Hematopoietic multipotent progenitor cell treated with erythropoietin and hydrocortisone succinate and interleukin-3 and kit ligand, for 8 days (in vitro differentiated cells): ENCODE results near the gene TNFAIP6.
"Not testable (repeated sequence)": the region's sequence is repeated elsewhere in the genome, so short reads cannot be mapped to it uniquely, and the experiment has no call there.

ENCODE experiments used
- DNase-seq: peaks from one replicate; pipeline ENCODE4 v3.0.0-alpha.2; 2015

The TNFAIP6 gene

DNA sequence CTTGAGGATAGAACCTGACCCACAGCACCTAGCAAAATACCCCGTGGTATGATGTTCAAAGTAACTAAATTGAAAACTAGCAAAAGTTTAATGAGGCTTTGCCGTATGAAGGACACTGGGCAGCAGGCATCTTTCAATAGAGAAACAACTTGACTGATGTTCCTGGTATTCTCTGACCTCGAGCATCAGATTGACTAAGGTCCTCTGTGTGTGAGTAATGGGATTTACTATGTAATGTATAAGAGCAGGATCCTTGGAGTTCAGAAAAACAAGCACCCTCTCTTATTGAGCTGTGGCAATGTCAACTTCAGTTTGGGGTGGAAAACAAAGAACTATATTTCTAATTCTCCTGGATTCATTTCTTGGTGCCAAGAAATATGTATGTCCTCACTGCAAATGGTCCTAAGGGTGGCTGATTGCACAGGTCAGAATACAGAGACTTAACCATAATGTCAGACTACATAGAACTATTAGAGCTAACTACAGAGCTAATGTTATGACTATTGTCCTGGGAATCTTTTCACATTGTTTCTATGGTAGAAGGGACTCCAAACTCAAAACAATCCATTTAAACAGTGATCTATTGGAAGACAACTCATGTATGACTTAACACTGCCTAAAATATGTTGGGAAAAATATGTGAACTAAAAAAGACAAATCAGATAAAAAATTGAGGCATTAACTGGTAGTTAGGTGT is 4.4 kb downstream of the TNFAIP6 start:
- DNase-seq: no peak

DNA sequence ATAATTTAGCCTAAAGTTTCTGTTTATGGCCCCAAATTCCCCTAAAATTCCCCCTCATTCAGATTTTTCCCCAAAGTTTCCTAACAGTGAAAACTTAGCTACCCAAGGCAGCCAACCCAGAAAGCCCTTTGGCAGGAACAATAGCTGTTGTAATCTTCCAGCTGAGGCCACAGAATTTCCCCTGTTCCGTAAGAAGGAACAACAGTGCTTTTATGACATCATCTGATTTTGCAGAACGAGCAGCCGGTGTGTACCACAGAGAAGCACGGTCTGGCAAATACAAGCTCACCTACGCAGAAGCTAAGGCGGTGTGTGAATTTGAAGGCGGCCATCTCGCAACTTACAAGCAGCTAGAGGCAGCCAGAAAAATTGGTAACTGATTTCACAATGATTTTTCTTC is 6.3 kb downstream of the TNFAIP6 start:
- no peak for DNase-seq

DNA sequence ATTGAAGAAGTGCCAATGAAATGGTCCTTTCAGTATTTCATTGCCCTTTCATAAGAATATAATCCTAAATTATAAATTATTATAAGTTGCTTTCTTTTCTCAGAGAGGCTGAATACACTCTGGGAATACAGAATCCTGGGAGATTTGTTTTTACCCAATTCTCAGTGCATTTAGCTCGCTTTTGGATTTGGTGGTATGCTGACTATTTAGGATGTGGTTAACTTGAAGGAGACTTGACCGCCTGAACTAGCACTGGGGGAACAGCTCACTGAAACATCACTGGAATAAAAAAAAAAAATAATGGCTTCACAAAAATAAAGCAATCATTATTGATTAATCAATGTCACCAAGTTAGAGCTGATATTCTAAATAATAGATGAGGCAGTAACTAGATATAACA is 10.2 kb downstream of the TNFAIP6 start:
- DNase-seq: no peak

DNA sequence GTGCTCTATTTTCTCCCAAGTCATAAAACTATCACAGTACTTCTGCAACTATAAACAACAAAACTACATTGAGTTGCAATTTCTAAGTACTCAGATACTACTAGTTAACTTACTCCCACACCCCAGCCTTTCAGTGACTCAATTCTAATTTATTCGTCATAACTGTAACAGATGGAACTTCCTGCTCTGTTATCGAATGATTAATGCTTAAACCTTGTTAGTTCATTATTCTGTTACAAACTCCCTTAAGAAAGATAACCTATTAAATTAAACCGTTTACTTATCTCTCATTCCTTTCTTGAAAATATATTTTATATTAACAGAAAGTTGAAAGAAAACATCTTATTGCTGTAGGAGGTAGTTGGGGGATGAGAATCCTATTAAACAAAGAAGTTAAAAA is 17.0 kb downstream of the TNFAIP6 start:
- peak; percentile 79 for DNase-seq

DNA sequence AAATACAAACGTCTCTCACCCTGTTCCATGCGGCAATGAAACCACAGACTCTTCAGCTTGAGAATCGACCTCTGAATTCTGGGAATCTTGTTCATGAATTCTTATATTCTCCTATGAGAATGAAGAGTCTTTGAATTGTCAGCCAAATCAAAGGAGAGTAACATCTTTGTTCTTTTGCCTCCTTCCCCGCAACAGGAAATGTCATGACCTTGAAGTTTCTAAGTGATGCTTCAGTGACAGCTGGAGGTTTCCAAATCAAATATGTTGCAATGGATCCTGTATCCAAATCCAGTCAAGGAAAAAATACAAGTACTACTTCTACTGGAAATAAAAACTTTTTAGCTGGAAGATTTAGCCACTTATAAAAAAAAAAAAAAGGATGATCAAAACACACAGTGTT is 21.8 kb downstream of the TNFAIP6 start:
- DNase-seq: no peak

DNA sequence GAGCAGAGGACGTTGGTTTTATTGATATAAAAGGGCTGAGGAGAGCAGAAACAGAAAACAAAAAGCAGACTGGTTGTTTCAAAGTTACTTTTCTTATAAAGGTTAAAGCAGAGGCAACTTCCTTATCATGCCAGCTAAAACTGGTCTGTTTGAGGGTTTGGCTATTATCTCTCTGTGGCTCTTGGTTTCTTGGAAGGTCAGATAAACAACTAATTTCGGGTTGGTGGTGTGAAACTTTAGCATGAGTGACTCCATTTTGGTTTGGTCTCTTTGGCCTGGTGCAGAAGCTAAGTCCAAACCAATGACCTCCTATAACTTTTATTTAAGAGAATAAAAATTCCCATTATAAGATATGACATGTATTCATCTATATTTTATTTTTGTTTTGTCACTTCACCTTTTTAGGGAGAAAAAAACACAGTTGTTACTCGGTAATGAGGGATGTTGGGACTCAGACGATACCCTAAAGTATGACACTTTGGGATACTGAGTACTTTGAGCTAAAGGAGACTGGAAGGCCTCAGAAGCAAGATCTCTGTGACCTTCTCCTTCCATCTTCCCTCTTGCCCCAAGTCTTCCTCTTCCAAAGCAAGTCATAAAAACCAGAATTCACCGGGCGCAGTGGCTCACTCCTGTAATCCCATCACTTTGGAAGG is 23.3 kb downstream of the TNFAIP6 start:
- DNase-seq: peak; percentile 94

DNA sequence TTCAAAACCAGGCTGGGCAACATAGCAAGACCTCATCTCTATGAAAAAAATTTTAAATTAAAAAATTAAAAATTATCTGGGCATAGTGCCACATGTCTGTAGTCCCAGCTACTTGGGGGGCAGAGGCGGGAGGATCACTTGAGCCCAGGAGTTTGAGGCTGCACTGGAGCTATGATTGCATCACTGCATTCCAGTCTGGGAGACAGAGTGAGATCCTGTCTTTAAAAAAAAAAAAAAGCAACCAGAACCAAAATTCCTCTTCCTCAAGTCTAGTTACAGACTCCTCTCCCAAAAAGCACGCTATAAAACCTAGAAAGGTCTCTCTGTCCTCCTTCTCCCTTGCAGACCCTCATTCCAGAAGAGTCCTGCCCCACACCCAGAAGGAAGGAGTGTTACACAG is 23.9 kb downstream of the TNFAIP6 start:
- no peak for DNase-seq

DNA sequence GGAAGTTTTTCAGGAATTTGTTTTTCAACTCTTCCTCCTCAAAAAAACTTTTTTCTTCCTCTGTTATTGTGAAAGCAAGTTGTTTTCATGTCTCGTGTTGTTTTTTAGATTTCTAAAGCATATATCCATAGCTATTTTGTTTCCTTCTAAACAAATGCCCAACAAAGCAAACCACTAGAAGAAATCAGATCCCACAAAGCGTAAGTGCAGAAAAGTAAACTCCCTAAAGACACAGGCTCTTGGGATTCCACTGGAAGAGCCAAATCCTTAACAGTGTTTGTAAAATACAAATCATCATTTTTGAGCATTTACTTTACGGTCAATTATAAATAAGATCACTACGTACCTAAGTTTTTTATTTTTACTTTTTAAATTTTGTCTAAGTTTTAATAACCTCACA is 30.6 kb downstream of the TNFAIP6 start:
- no peak for DNase-seq

DNA sequence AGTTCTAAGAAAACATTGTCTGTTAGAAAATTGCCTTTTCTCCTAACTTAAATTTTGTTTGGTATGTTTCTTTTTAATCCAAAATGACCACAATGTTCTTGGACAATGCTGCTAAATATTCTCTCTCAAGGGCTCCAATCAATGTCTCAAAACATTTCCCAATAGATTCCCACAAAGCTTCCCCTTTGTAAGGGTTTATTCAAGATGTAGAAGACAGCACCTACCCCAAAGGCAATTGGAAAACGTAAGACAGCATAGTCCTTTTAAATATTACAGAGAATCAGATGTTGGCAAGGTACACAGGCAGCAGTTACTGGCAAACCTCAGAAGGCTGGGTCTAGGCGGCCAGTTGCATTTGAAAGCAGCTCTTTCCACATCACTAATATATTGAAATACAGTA is 34.0 kb downstream of the TNFAIP6 start:
- DNase-seq: no peak

DNA sequence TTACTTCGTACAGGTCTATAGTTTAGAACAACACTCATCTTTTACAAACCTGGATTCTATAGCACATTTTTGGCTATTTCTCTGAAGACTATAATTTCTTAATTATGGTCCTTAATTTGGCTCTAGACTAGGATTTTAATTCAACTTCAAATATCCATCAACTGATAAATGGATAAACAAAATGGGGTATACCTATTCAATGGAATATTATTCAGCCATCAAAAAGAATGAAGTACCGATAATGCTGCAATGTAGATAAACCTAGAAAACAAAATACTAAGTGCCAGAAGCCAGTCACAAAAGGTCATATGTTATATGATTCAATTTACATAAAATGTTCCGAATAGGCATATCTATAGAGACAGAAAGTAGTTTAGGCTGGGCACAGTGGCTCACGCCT is 37.1 kb downstream of the TNFAIP6 start:
- DNase-seq: no peak

DNA sequence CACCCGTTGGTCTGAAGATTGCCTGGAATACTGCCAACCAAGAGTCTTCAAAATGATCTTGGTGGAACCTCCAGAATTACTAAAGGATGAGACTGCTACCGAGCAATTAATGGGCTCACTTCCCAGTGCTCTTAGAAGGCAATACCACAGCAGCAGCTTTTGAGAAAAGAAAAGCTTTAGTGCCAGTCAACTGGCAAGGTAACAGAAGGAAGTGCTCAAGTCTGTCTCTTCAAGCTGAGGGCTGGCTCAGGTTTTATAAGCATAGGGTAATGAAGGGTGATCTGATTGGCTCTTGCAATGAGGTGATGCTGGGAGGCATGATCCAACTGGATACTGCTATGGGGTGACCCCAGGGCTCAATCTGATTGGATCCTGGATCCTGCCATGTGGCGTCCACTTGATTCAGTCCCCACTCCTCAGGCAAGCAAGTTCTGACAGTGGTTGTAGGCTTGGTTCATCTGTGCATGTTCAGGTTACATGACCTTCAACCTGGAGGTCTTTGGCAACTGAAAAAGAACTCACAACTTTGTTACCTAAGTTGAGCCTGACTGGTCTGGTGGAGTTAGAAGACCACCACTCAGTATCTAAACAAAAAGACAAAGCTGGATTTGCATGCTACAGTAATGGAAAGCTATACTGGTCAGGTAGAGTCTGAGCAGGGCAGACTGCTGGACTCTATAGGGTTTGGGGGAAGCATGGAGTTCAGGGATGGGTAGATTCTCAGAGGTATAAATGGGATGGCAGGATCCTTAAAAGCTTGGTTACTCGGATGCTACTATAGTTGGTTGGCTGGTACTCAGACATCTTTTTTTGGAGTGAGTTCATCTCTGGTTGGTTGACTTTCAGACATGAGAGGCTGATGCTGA is 38.4 kb downstream of the TNFAIP6 start:
- peak; percentile 41 for DNase-seq

DNA sequence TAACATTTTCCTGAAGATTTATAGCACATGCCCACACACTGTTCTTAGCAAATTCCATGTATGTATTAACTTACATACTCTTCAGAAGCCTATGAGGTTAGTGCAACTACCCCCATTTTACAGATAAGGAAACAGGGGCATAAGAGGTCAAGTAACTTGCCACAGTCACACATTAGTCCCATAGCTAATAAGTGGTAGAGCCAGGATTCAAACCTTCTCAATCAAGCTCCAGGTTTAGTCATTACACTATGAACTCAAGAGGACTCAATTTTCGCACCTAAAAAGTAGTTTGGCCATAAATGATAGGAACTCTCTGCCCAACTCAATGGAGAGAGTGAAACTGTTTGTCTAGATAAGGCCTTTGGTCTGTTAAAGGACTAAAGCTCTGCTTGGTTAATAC is 42.6 kb downstream of the TNFAIP6 start:
- DNase-seq: peak; percentile 76

DNA sequence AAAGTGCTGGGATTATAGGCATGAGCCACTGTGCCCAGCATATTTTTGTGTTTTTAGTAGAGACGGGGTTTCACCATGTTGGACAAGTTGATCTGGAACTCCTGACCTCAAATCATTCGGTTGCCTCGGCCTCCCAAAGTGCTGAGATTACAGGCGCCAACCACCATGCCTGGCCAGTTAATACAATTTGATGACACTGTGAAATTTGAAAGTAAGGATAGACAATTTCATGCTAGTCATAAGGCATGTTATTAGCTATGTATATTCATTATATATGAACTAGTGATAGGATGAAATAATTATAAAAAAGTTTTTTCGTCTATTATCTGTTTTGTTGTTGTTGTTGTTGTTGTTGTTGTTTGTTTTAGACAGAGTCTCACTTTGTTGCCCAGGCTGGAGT is 43.8 kb downstream of the TNFAIP6 start:
- DNase-seq: no peak

DNA sequence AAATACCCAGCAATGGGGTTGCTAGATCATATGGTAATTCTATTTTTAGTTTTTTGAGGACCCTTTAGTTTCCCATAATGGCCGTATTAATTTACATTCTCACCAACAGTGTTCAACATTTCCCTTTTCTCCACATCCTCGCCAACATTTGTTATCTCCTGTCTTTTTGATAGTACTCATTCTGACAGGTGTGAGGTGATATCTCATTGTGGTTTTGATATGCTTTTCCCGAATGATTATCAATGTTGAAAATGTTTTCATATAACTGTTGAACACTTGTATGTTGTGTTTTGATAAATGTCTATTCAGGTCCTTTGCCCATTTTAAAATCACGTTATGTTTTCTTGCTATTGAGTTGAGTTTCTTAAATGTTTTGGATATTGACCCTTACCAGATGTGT is 46.5 kb downstream of the TNFAIP6 start:
- DNase-seq: peak; percentile 87

DNA sequence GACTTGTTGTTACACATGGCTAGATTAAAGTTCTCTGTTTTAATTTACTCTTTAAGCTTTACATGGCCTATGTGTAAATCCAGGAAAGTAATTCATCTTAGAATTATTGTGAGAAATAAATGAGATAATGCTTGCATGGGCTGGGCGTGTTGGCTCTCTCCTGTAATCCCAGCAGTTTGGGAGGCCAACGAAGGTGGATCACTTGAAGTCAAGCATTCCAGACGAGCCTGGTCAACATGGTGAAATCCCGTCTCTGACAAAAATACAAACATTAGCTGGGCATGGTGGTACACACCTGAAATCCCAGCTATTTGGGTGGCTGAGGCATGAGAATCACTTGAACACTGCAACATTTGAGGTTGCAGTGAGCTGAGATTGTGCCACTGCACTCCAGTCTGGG is 48.0 kb downstream of the TNFAIP6 start:
- DNase-seq: no peak

DNA sequence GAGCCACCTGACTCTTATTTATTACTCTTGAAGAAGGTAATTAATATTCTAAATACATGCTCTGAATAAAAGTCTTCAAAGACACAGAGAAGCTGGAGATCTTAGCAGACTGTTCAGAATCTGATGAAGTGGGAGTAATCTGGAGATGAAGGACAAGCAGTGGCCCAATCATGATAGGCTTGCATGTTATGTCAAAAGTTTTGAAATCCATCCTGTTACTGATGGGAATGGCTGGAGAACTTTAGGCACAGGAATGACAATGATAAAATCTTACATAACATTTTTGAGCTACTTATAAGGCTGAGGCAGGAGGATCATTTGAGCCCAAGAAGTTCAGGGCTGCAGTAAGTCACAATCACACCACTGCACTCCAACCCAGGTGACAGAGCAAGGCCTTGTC is 49.9 kb downstream of the TNFAIP6 start:
- DNase-seq: no peak

DNA sequence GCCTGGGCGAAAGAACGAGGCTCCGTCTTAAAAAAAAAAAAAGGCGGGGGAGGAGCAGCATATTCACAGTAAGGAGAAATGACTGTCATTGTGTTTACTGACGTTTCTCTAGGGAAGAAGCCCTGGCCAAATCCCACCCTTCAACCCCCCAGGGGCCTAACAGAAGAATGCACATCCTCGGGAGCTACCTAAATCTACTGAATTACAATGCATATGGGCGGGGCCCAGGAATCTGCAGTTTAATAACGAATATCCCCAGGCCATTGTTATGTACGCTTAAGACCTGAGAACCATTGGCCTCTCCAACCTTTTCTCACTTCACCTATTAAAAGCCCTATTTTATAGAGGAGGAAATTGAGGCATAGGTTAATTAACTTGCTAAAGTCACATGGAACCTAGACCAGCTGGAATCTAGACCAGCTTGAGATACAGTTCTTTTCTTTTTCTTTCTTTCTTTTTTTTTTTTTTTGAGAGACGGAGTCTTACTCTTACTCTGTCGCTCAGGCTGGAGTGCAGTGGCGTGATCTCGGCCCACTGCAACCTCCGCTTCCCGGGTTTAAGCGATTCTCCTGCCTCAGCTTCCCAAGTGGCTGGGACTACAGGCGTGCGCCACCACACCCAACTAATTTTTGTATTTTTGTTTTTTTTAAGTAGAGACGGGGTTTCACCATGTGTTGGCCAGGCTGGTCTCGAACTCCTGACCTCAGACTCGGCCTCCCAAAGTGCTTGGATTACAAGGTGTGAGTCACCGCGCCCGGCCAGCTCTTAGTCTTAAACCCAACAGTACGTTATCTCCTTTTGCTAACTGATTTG is 51.6 kb downstream of the TNFAIP6 start:
- DNase-seq: no peak

DNA sequence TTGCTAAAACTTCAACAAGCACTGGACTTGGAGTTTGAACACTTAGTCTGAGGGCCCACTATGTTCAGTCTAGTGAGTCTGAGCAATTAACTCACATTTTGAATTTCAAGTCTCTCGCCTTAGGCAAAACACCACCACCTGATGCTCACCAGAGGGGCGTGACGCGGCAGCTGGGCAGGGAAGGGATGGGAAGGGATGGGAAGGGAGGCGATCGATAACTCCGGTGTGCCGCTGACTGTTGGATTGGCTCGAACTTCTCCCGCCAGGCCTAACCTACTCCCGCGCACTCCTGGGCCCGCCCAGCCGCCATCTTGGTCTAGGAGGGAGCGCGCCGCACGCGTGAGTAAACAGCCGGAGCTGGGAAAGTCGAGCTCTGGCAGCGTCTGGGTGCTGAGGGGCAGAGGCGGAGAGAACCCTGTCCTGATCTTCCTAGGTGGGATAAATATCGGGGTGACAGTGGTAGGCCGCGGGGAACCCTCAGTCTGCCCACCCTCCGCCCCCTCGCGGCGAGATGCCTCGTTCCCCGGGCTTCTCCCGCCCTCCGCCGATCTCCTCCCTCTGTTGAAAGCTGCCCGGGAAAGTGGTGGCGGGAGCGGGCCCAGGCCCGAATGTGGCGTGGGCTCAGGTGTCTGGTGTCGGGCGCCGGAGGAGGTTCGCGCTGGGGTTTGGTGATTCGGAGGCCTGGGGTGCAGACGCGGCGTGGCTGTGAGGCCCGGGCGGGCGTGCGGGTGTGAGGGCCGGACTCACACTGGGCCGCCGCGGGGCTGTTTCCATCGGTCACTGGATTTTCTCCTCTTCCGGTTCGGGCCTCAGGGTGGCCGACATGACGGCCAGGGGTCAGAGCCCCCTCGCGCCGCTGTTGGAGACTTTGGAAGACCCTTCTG is 52.5 kb downstream of the TNFAIP6 start, which contains the start of gene RIF1:
Gene RIF1 (plus strand): TSS at position 302 of the 884 bp plus-strand sequence. CDS start 522 bp downstream, at position 824.
- peak; percentile 95 for DNase-seq

DNA sequence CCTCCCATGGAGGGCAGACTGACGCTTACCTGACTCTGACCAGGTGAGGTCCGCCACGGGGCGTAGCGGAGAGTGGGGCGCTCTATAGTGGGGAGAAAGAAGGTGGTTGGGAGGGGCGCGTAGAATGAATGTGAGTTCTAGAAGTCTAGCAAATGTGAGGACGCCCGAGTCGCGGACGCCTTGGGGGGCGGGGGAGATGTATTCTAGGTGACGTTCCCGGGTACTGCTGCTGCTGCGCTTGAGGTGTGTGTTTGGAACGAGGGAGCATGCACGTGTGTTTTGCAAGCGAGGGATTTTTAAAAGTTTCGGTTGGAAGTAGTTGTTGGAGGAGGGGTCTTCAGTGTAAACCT is 53.1 kb downstream of the TNFAIP6 start:
- DNase-seq: peak; percentile 67

DNA sequence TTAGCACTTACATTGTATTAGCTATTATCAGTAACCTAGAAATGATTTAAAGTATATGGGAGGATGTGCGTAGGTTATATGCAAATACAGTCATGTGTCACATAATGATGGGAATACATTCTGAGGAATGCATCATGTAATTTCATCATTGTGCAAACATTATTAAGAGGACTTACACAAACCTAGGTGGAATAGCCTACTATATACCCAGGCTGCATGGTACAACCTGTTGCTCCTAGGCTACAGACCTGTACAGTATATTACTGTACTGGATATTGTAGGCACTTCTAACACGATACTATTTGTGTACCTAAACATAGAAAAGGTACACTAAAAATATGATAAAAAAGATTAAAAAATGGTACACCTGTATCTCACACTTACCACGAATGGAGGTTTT is 60.3 kb downstream of the TNFAIP6 start:
- no peak for DNase-seq

DNA sequence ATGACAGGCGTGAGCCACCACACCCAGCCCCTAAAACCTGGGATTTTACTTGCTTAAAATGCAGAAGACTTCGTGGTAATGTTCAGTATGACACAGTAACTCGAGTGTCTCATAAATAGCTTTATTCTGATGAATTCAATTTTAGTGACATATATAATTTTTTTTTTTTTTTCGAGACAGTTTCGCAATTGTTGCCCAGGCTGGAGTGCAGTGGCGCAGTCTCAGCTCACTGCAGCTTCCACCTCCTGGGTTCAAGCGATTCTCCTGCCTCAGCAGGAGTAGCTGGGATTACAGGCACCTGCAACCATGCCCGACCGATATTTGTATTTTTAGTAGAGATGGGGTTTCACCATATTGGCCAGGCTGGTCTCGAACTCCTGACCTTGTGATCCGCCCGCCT is 64.3 kb downstream of the TNFAIP6 start:
- not testable (repeated sequence) for DNase-seq

DNA sequence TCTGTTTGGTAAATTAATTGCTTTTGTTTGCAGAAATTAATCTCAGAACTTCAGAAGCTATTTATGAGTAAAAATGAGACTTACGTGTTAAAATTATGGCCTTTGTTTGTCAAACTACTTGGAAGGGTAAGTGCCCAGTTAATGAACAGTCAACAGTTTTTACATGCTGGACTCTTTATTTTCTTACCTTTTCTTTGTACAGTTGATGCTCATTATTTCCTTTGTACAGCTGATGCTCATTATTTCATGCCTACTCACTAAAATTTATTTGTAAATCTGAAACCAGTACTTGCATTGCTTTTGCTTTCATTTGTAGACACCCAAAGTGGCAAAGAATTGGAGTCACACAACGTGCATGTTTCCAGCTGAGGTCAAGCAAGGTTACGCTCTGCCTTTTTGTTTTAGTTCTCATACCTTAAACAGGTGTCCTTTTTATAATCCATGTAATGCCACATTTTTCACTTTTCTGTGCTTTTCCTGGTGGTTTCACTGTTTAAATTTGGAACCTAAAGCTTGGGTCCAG is 65.6 kb downstream of the TNFAIP6 start:
- no peak for DNase-seq
